Omental fat pad (tissue), 4 donors: ENCODE results near the gene LRRTM3. TPM values are rescaled to one million over a fixed set of nuclear protein-coding genes. Genes with fewer than 3 reads are reported as not detected.

Experiments used
- ATAC-seq: fragments of 150-250 bp; one replicate; pipeline ENCODE4 v1.9.1; 2016; ENCODE audit warnings: mild to moderate bottlenecking, moderate library complexity; ENCODE audit not compliant: low FRiP score
- DNase-seq: peaks from one replicate; pipeline ENCODE4 v3.0.0-alpha.2; 2019; ENCODE audit warnings: low spot score
- total RNA-seq, 4 donors: library from RNA; depleted of rRNA; stranded (reverse); fragments of >200 nt; gene quantifications; one replicate each; pipeline ENCODE4 v1.1.0, GENCODE V29; 2016
- TF ChIP-seq, protein P1 (sequence below), 3 donors: fragments of 450-650 bp; IDR thresholded peaks; one replicate each; pipeline ENCODE4 v1.5.1; 2016 to 2017; ENCODE audit warnings: antibody characterized with exemption in 3 of 3, mild to moderate bottlenecking in 3 of 3, moderate library complexity in 2 of 3

The LRRTM3 gene
- total RNA-seq, 4 donors from 2014 or later, result 0.09 TPM; not detected in 3

DNA sequence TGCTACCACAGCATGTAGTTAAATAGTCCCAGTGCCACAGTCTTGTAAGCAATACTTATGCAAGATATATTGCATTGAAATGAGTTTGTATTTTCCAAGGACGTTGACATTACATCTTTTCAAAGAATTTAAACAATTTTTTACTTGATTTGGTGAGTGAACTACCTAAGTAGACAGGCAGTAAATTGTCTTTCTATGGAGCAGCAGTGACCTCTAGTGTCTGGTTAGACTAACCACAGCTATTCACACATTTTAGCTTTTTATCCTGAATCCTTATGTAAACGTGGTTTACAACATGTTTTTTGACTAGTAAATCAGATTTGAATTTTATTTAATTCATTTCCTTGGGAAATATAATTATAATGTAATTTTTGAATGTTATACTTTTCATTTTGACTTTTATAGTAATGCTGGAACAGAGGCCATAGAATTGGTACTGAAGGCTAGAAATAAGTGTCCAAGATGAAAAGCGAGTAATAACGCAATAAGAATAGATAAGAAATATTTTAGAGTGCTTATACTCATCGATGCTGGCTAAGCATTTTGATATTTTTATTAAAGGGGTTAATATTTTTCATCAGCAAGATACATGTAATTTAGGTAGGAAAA lies 5.6 kb downstream of the LRRTM3 start:
- ATAC-seq (no peak), DNase-seq (no peak)
- TF ChIP-seq, protein P1, sequence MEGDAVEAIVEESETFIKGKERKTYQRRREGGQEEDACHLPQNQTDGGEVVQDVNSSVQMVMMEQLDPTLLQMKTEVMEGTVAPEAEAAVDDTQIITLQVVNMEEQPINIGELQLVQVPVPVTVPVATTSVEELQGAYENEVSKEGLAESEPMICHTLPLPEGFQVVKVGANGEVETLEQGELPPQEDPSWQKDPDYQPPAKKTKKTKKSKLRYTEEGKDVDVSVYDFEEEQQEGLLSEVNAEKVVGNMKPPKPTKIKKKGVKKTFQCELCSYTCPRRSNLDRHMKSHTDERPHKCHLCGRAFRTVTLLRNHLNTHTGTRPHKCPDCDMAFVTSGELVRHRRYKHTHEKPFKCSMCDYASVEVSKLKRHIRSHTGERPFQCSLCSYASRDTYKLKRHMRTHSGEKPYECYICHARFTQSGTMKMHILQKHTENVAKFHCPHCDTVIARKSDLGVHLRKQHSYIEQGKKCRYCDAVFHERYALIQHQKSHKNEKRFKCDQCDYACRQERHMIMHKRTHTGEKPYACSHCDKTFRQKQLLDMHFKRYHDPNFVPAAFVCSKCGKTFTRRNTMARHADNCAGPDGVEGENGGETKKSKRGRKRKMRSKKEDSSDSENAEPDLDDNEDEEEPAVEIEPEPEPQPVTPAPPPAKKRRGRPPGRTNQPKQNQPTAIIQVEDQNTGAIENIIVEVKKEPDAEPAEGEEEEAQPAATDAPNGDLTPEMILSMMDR (IDR thresholded peaks at IDR 0.05), result no peak

DNA sequence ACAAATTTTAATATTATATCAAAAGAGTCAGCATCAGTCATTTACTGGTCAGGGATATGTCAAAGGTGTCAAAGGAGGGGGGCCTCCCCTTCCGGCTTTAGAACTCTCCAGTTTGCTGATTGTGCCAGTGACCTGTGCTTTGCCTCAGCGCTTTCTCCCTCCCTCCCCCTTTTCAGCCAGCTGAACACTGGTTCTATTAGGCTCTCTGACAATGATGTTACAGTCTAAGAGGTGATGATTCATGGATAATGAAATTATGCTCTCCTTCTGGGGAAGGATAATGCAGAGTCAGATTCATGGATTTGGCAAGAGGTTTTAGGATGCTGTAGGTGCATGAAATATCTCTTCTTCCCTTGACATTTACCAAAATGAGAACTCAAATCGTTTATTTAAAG lies 6.1 kb downstream of the LRRTM3 start:
- no peak for ATAC-seq
- TF ChIP-seq, protein P1 (IDR thresholded peaks at IDR 0.05), result no peak
- DNase-seq, result no peak

DNA sequence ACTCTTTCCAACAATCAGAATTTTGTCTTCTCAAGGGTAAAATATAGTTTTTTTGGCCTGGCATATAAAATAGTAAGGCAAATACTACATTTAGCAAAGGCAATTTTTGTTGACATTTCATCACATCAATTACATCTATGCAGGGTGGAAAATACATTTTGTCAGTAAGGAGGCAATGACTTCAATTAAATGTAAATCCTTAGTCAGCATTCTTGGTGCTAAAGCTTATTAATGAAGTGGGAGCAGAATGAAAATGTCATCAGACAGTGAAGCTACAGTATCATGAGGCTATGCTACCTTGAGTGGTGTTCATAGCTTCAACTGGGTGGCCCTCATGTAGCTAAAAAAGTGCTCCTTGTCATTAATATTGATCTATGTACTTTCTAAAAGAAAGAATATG lies 8.9 kb downstream of the LRRTM3 start:
- TF ChIP-seq, protein P1 (IDR thresholded peaks at IDR 0.05), result no peak
- ATAC-seq (no peak), DNase-seq (no peak)

DNA sequence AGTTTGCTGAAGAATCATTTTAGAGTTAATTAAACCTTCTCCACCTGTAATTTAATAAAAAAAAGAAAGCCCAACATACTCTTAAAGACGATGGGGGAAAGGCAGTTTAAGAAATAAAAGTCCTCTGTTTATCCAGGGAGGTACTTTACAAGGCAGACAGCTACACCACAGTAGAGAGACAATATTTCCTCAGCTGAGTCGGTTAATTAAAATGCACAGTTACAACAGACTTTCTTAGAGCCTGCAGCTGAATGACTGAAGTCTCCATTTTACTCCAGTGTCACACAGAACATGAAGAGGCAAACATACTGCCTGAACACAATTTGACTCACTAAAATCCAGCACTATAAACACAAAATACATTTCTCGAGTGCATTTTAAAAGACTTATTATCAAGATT lies 15.1 kb downstream of the LRRTM3 start:
- TF ChIP-seq, protein P1 (IDR thresholded peaks at IDR 0.05), result no peak
- DNase-seq (no peak), ATAC-seq (no peak)

DNA sequence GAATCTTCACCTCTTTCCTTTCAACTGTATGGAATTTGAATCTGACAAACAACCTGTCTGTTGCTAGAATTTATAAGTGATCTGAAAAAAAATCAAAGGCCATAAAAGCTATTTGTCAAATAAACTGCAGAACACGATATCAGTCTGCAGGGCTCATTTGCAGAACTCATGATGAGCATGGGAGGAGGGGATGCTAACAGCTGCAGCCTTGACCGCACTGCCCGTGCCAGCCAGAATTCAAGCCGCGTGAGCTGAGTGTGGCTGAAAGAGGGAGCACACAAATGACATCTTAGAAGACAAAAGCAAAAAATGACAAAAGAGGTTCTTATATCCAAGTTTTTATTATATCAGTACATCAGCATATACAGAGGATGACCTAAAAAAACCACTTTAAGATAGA lies 15.7 kb downstream of the LRRTM3 start:
- ATAC-seq, result no peak
- TF ChIP-seq, protein P1 (IDR thresholded peaks at IDR 0.05), result no peak
- no peak for DNase-seq

DNA sequence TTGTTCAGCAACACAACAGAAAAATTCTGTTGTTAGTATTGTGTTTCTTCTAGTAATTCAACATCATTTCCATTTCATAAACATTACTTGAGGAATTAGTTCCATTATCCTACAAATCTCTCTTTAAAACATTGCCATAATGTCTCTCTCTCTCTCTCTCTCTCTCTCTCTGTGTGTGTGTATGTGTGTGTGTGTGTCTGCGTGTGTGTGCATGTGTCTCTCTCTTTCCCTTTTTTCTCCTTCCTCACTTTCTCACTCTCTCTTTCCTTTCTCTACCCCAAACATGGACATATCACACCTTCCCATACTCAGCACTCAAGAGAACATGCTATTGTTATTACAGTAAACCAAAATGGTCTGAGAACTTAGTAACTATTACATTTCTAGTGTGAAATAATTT lies 16.6 kb downstream of the LRRTM3 start:
- ATAC-seq (no peak), DNase-seq (no peak)
- TF ChIP-seq, protein P1 (IDR thresholded peaks at IDR 0.05), result no peak

DNA sequence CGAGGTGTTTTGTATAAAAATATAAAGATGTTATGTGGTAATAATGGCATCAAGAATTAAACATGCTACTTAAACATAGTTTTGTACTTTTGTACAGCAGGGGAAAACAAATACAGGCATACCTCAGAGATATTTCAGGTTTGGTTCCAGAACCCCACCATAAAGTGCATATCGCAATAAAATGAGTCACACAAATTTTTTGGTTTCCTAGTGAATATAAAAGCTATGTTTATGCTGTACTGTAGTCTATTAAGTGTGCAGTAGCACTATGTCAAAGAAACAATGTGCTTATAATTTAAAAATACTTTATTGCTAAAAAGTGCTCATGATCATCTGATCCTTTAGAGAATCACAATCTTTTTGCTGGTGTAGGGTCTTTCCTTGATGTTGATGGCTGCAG lies 17.8 kb downstream of the LRRTM3 start:
- ATAC-seq (no peak), DNase-seq (no peak)
- TF ChIP-seq, protein P1 (IDR thresholded peaks at IDR 0.05), result no peak
